GM21526 (cell line): ENCODE results near the gene STYK1.

Experiments used
- ATAC-seq: cut with Tn5 transposase; IDR thresholded peaks from one replicate; pipeline ENCODE4 v1.9.1; 2021; ENCODE audit warnings: moderate library complexity; ENCODE audit not compliant: unreplicated experiment, low FRiP score

The STYK1 gene, protein sequence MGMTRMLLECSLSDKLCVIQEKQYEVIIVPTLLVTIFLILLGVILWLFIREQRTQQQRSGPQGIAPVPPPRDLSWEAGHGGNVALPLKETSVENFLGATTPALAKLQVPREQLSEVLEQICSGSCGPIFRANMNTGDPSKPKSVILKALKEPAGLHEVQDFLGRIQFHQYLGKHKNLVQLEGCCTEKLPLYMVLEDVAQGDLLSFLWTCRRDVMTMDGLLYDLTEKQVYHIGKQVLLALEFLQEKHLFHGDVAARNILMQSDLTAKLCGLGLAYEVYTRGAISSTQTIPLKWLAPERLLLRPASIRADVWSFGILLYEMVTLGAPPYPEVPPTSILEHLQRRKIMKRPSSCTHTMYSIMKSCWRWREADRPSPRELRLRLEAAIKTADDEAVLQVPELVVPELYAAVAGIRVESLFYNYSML

DNA sequence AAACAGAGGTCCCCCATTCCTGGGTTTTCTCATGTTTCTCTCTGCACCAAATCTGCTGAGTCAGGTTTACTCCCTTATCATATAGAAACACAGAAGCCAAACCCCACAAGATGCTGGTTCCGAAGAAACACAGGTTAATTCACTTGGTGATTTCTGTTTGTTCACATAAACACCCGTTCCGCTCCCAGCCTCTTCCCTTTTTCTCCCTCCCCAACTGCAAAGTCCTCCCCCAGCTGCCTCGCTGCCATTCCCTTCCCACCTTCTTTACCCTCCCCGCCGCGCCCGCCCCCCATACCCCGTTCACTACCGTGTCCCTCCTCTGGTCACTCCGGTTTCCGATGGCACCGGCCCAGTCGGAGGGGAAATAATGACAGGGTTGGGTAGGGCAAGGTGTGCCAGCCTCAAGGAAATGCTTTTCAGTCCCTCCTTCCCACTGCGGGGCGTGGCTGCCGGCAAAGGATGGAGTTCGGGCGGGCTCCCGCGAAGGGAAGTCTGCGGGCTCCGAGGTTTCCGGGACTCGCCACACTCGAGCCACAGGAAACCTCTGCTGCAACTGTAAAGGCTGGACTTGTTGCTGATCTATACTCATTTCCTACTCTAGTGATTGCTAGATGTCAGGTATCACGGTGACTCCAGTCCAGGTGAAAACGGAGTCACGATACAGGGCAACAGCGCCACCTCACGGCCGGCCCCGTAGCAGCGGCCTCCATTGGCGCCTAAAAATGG, at the start of gene STYK1:
Gene STYK1 (minus strand): TSS at position 394 of the 726 bp plus-strand sequence. CDS start 39,434 bp downstream, outside the sequence.
- ATAC-seq = peak; percentile 54

GRCh38 chr12:10722905-10723746, 49.3 kb upstream of the STYK1 start, which contains the start of gene YBX3:
Gene YBX3, minus strand, starts transcription at chr12:10723323. Its CDS starts 212 bp downstream, at chr12:10723111.
- peak; percentile 39 for ATAC-seq

GRCh38 chr12:10722502-10722904, 48.7 kb upstream of the STYK1 start:
- peak; percentile 41 for ATAC-seq

- peak; percentile 36 for ATAC-seq
Observed at GRCh38 chr12:10721651-10722501, 48.0 kb upstream of the STYK1 start.

DNA sequence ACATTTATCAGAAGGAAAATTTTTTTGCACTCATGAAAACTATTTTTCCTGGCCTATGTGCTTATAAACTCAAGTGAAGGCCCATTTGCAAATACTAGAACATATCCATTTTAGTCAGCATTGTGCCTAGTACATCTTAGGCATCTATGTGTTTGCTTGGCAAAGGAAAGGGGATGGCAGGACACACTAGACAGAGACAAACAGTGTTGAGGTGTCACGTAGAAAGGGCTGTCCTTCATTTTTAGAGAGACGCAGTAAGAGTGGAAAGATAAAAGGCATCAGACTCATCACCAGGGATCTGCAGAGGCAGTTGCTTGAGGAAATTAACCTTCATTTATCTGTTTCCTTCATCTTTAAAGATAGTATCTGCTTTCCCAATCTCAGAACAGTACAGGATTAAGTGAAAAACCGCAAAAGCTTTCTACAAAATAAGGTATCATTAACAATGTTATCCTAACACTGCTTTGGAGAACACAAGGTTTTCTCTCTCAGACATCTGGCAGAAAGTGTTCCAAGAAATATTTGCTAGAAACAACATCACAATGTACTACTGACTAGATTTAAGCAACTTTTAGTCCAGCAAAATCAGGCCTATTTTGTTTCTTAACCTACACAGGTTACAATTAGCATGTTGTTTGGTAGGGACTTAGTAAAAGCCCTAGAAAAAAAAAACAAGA, 47.3 kb upstream of the STYK1 start:
- no peak for ATAC-seq

GRCh38 chr12:10719482-10719881, 45.6 kb upstream of the STYK1 start:
- no peak for ATAC-seq

- no peak for ATAC-seq
Observed at GRCh38 chr12:10718279-10718821, 44.5 kb upstream of the STYK1 start.

GRCh38 chr12:10717410-10717809, 43.6 kb upstream of the STYK1 start:
- no peak for ATAC-seq

- ATAC-seq = no peak
Observed at GRCh38 chr12:10716704-10717315, 43.0 kb upstream of the STYK1 start.

GRCh38 chr12:10716277-10716676, 42.4 kb upstream of the STYK1 start:
- ATAC-seq = no peak

GRCh38 chr12:10715491-10715890, 41.6 kb upstream of the STYK1 start:
- ATAC-seq = no peak

DNA sequence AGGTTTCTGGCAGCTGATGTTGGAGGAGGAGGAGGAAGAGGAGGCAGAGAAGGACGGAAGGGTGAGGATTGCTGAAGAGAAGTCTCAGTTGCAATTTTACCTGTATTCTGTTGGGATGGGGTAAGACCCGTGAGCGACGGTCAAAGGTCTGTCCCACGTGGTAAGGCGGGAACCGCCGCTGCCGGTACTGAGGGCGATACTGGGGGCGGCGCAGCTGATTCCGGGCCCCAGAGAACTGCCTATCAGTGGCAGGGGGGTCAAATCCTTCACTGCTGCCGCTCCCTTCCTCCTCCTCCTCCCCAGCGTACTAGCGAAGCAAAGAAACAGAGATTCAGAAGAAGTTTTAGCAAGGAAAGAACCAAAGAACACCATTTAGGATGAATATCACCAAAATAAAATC, 36.0 kb upstream of the STYK1 start:
- no peak for ATAC-seq

DNA sequence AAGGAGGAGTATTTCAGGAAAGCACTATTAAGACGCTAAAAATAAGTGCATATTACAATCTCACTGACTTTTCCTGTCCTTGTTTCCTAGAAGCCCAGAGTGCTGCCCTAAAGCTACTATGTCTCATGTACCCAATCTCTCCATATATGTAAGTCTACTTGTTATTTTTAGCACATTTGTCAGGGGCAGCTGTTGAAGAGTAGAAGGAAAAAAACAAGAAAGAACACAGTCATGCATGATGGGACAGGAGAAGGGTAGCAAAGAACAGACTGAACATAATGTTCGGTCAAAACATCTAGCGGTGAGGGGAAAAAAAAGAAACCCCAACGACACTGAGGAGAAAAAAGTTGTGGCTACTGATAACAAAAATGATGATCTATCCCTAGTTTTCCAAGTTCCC, 35.0 kb upstream of the STYK1 start:
- no peak for ATAC-seq

DNA sequence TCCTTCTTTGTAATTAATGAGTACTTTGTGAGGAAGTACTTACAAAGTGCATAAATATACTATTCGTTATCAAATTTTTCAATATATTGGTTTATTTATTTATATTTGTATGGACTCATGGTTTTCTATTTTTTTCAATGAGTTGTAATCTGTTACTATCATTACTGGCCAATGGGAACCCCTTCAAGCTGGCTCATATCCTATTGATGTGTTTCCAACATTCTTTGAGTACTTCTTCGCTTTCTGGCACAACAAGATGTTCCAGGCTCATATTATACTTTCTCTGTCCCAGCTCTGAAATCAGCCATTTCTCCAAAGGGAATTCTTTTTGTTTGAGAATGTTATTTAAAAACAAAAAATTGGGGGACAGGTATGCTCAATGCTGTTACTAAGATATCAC, 31.8 kb upstream of the STYK1 start:
- no peak for ATAC-seq

DNA sequence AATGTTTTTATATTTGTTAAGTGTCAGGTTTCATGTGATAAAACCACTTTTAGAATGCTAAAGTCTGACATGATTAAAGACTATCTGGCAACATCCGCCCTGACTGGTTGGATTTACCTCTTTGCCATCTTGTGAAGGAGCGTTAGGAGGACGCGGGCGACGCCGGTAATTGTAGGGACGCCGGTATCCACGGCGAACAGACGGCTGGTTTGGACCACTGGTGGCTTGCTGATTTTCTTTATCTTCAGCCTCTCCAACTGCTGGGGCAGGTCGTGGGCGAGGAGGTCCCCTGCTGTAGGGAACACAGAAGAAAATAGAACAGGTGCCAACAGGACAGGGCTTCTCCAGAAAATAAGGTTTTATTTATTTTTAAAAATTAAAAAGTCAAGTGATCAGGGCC, 28.0 kb upstream of the STYK1 start:
- no peak for ATAC-seq

DNA sequence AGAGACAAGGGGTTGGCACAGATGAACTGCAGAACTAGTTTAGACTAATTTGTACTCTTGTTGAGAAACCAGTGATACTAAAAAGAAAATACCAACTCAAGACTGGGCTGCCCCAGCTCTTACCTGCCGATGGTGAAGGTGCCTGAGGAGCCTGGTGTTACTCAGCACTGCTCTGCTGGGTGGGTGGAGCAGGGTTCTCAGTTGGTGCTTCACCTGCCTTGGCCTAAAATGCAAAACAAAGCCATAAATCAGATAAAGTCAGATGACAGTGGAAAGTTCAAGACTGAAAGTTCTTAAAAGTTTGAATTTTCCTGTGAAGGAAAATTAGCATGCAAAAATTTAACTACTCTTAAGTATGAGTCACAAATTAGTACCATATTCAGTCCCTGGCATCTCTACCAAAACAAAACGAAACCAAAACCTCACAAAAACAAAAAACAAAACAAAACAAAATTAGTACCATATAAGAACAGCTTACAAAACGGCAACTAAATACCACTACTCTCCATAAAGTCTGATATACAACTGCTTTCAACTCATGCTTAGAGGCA, 27.4 kb upstream of the STYK1 start:
- peak; percentile 64 for ATAC-seq

GRCh38 chr12:10700581-10700980, 26.7 kb upstream of the STYK1 start:
- no peak for ATAC-seq

GRCh38 chr12:10697862-10698261, 24.0 kb upstream of the STYK1 start:
- ATAC-seq = no peak
